Vagina (tissue), 2 donors: Measurements from ENCODE around the gene FAM25G.
"Not testable (repeated sequence)": the region's sequence is repeated elsewhere in the genome, so short reads cannot be mapped to it uniquely, and the experiment has no call there.

Experiments used
- POLR2A ChIP-seq, 2 donors: fragments of 450-650 bp; IDR thresholded peaks; one replicate each; pipeline ENCODE4 v1.6.1; 2017; ENCODE audit warnings: antibody characterized with exemption in 2 of 2, mild to moderate bottlenecking in 2 of 2, moderate library complexity in 2 of 2
- POLR2AphosphoS5 ChIP-seq, 2 donors: sonication (generic); formaldehyde crosslinking; IDR thresholded peaks; one replicate each; pipeline ENCODE4 v1.9.0; 2017; ENCODE audit warnings: antibody characterized with exemption in 2 of 2, mild to moderate bottlenecking in 2 of 2, low read depth in 1 of 2; ENCODE audit not compliant: insufficient read depth in 1 of 2
- TF ChIP-seq, protein P1 (sequence below), 3 experiments: fragments of 450-650 bp in 2 of 3; fragments of 200-600 bp in 1 of 3; sonication (generic) in 1 of 3; IDR thresholded peaks; one replicate each; pipeline ENCODE4 v1.5.1; 2017 to 2019; ENCODE audit warnings: antibody characterized with exemption in 3 of 3, mild to moderate bottlenecking in 2 of 3, moderate library complexity in 2 of 3

- not testable (repeated sequence) for TF ChIP-seq POLR2A (IDR thresholded peaks at IDR 0.05); POLR2AphosphoS5 (IDR thresholded peaks at IDR 0.05; ENCODE audit: insufficient read depth in 1 of 2, low read depth in 1 of 2)
- TF ChIP-seq, protein P1, sequence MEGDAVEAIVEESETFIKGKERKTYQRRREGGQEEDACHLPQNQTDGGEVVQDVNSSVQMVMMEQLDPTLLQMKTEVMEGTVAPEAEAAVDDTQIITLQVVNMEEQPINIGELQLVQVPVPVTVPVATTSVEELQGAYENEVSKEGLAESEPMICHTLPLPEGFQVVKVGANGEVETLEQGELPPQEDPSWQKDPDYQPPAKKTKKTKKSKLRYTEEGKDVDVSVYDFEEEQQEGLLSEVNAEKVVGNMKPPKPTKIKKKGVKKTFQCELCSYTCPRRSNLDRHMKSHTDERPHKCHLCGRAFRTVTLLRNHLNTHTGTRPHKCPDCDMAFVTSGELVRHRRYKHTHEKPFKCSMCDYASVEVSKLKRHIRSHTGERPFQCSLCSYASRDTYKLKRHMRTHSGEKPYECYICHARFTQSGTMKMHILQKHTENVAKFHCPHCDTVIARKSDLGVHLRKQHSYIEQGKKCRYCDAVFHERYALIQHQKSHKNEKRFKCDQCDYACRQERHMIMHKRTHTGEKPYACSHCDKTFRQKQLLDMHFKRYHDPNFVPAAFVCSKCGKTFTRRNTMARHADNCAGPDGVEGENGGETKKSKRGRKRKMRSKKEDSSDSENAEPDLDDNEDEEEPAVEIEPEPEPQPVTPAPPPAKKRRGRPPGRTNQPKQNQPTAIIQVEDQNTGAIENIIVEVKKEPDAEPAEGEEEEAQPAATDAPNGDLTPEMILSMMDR (IDR thresholded peaks at IDR 0.05): not testable (repeated sequence)
These were observed 10.2 kb downstream of the FAM25G start for GRCh38 chr10:47481182-47481766.
